Activated T-helper 2 cell treated with anti-CD3 and anti-CD28 coated beads, Interferon-gamma antibody, Interleukin-2, Interleukin-4, amounts not matched to agents 10 μg/mL and 5 μg/mL and 100 μg/mL, durations not matched to agents 14 hours and 24 hours and 36 hours (primary cell): ENCODE results near the gene B4GALT5. TPM values are rescaled to one million over a fixed set of nuclear protein-coding genes. Genes with fewer than 3 reads are reported as not detected.
"Not testable (repeated sequence)": the region's sequence is repeated elsewhere in the genome, so short reads cannot be mapped to it uniquely, and the experiment has no call there.

Experiments
- DNase-seq: peaks from one replicate; pipeline ENCODE4 v3.0.0; 2021; ENCODE audit warnings: low spot score
- H3K27ac Mint-ChIP-seq: one replicate; pipeline ENCODE4 v1.8.0; 2021; ENCODE audit warnings: mixed read lengths
- H3K27me3 Mint-ChIP-seq: one replicate; pipeline ENCODE4 v1.8.0; 2021; ENCODE audit warnings: low read depth, mixed read lengths
- H3K36me3 Mint-ChIP-seq: one replicate; pipeline ENCODE4 v1.8.0; 2021; ENCODE audit warnings: low read depth, mixed read lengths
- H3K4me1 Mint-ChIP-seq: one replicate; pipeline ENCODE4 v1.8.0; 2021; ENCODE audit warnings: low read depth, mixed read lengths
- H3K4me3 Mint-ChIP-seq: one replicate; pipeline ENCODE4 v1.8.0; 2021; ENCODE audit warnings: low read depth, mild to moderate bottlenecking, moderate library complexity, mixed read lengths
- H3K9me3 Mint-ChIP-seq: one replicate; pipeline ENCODE4 v1.8.0; 2021; ENCODE audit warnings: mixed read lengths
- intact Hi-C: fragments of 100-400 bp; cut with micrococcal nuclease; formaldehyde crosslinking; loops from one replicate; pipeline ENCODE4 v1.15.1; 2023
- total RNA-seq: library from RNA; stranded (reverse); gene quantifications from 2 replicates; pipeline ENCODE4 v1.2.3, GENCODE V29; 2022

B4GALT5 gene
- total RNA-seq, 1 donor from 2014 or later: 39.4 TPM

DNA sequence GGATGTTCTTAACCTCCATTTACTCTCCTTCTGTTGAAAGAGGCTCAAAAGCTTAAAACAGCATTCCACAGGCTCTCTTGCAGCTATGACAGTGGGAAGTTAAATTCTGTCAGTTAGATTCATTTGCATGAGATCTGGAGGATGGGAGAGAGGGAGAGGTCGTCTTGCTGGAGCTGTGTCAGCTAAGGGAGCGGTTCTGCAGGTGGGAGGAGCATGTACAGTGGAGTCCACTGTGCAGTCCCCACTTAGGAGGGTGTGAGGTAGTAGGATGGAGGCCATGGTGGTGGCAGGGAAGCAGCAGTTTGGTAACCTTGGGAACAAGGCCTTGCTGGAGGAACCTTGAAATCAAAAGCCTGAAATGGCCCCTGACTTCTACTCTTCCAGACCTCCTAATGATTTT, 12.0 kb upstream of the B4GALT5 start:
- Mint-ChIP-seq H3K27me3 (no peaks in the 10 kb centered on the region), H3K4me1 (peaks cover 13% of the 10 kb centered on the region), H3K9me3 (no peaks in the 10 kb centered on the region), H3K27ac (no peak overlapping the region), H3K36me3 (no peaks in the 10 kb centered on the region), H3K4me3 (no peak overlapping the region)
- no peak for DNase-seq
- intact Hi-C loops: no loop called here

DNA sequence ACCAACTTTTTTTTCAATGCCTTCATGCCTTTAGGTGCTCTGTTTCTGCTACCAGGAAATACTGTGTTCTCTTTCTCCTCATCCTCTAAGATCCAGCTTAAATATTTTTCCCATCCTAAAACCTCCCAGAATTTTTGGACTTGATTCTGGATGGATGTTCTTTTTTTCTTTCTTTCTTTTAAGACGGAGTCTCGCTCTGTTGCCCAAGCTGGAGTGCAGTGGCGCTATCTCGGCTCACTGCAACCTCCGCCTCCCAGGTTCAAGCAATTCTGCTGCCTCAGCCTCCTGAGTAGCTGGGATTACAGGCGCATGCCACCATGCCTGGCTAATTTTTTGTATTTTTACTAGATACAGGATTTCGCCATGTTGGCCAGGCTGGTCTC, 11.5 kb upstream of the B4GALT5 start:
- not testable (repeated sequence) for H3K27ac Mint-ChIP-seq, H3K4me3 Mint-ChIP-seq
- H3K4me1 Mint-ChIP-seq: peaks cover 13% of the 10 kb centered on the region

DNA sequence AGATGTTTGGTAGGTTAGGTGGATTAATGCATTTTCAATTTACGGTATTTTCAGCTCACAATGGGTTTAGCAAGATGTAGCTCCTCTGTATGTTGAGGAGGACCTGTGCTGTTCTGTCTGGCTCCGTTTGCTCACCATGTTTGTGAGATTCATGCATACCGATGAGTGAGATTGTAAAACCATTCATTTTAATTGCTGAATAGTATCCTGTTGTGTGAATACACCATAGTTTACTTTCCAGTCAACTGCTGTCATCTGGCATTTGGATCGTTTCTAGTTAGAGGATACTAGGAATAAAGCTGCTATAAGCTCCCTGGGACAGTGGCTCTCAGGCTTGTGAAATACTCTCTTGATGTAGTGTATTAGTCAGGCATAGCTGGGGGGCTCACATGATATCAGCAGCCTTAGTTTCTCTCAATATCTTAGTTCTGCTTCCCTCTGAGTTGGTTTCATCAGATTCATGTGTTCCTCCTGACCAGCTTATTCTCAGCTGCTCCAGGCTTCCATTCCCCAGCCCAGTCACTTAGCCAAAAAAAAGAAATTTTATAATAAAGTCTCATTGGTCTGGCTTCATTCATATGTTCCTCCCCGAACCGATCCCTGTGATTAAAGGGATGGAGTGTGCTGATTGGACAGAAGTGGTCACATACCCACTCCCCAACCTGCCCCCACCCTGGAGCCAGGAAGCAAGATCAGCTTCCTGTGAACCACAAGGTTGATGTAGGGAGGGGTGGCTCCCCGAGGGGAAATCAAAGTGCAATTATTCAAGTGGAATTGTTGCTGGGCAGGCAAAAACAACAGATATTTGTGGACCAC, 10.9 kb upstream of the B4GALT5 start:
- H3K4me3 Mint-ChIP-seq: no peak overlapping the region
- intact Hi-C loops: no loop called here
- H3K36me3 Mint-ChIP-seq: no peaks in the 10 kb centered on the region
- H3K27ac Mint-ChIP-seq: no peak overlapping the region
- H3K4me1 Mint-ChIP-seq: peaks cover 13% of the 10 kb centered on the region
- H3K27me3 Mint-ChIP-seq: no peaks in the 10 kb centered on the region
- DNase-seq: no peak
- H3K9me3 Mint-ChIP-seq: no peaks in the 10 kb centered on the region

More for the DNA sequence above, 11.5 kb upstream of the B4GALT5 start:
- H3K27me3 Mint-ChIP-seq, H3K36me3 Mint-ChIP-seq, intact Hi-C loops, DNase-seq, H3K9me3 Mint-ChIP-seq: not testable (repeated sequence)

DNA sequence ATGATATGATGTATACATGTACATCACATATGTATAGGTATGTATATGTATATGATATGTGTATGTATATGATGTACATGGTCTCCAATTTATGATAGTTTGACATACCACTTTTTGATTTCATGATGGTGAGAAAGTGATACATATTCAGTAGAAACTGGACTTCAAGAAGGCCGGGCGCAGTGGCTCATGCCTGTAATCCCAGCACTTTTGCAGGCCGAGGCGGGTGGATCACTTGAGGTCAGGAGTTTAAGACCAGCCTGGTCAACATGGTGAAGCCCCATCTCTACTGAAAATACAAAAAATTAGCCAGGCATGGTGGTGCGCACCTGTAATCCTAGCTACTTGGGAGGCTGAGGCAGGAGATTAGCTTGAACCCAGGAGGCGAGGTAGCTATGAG, 10.1 kb upstream of the B4GALT5 start:
- H3K9me3 Mint-ChIP-seq, DNase-seq, intact Hi-C loops, H3K36me3 Mint-ChIP-seq, H3K27me3 Mint-ChIP-seq, H3K4me3 Mint-ChIP-seq, H3K27ac Mint-ChIP-seq: not testable (repeated sequence)
- peaks cover 13% of the 10 kb centered on the region for H3K4me1 Mint-ChIP-seq

DNA sequence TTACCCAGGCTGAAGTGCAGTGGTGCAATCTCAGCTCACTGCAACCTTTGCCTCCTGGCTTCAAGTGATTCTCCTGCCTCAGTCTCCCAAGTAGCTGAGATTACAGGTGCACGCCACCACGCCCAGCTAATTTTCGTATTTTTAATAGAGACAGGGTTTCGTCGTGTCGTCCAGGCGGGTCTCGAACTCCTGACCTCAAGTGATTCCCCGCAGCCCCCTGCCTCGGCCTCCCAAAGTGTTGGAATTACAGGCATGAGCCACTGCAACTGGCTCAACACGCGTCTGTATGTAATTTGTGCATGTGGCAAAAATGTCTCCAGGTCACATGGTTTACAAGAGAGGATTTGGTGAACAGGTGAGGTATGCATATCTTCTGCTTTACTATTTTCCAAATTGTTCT, 7.6 kb upstream of the B4GALT5 start:
- H3K4me3 Mint-ChIP-seq, H3K27ac Mint-ChIP-seq, intact Hi-C loops: not testable (repeated sequence)

DNA sequence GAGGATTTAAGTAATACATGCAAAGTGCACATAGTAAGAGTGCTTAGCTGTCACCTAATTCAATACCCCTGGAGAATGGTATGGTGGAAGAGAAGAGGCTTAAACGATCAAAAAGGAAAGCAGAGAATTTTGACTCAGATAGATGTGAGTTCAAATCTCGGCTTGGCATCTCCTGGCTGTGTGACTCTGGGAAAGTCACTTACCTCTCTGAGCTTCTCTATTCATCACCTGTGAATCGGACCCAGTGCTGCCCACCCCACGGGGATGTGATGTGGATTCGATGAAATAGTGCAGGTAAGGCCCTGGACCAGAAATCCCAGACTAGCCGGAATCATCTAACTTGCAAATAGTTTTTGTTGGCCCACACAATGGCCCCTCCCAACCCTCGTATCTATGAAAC, 1.8 kb upstream of the B4GALT5 start:
- no peak overlapping the region for H3K27ac Mint-ChIP-seq
- H3K4me3 Mint-ChIP-seq: peak overlapping the region; percentile 23
- peaks cover 15% of the 10 kb centered on the region for H3K36me3 Mint-ChIP-seq
- H3K27me3 Mint-ChIP-seq: no peaks in the 10 kb centered on the region
- H3K9me3 Mint-ChIP-seq: no peaks in the 10 kb centered on the region
- H3K4me1 Mint-ChIP-seq: peaks cover 32% of the 10 kb centered on the region
- intact Hi-C loops: no loop called here
- DNase-seq: no peak

More for the DNA sequence above, 7.6 kb upstream of the B4GALT5 start:
- H3K9me3 Mint-ChIP-seq, H3K36me3 Mint-ChIP-seq, H3K27me3 Mint-ChIP-seq, DNase-seq: not testable (repeated sequence)
- peaks cover 20% of the 10 kb centered on the region for H3K4me1 Mint-ChIP-seq

DNA sequence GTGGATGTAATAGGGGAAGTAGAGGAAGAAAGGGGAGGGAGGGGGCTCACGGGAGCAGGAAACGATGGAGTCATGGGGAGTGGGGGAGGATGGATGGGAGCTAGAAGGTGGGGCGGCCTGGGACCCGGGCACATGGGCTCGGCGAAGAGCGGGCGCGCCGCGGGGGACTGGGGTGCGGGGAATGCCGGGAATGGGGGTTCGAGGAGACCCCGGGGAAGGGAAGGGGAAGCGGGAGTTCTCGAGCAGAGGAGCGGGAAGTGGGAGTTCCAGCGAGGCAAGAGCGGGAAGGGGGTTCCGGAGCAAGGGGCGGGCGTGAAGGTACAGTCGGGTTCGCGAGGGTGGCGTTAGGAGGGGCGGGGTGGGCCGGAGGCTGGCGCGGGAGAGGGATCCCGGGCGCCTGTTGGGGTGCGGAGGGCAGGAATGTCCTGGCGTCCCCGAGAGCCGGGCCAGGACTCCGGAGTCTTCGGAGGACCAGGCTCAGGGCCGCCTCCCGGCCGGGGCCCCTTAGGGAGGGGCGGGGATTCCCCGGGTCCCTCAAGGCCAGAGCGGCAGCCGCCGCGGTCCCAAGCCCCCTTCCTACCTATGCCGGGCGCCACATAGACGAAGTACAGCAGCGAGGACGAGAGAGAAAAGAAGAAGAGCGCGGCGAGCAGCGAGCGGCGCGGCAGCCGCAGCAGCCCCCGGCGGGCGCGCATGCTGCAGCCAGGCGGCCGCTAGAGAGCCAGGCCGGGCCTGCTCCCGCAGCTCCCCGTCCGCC, 504 bp downstream of the B4GALT5 start:
- peaks cover 34% of the 10 kb centered on the region for H3K4me1 Mint-ChIP-seq
- peak overlapping the region; percentile 87 for H3K27ac Mint-ChIP-seq
- H3K9me3 Mint-ChIP-seq: no peaks in the 10 kb centered on the region
- intact Hi-C loops: loop anchor here (5.0 kb wide), 3 partner anchors 36 to 99 kb away; partner anchors contain the start of gene SLC9A8
- peaks cover 15% of the 10 kb centered on the region for H3K36me3 Mint-ChIP-seq
- peak overlapping the region; percentile 88 for H3K4me3 Mint-ChIP-seq
- no peaks in the 10 kb centered on the region for H3K27me3 Mint-ChIP-seq
- DNase-seq: no peak

DNA sequence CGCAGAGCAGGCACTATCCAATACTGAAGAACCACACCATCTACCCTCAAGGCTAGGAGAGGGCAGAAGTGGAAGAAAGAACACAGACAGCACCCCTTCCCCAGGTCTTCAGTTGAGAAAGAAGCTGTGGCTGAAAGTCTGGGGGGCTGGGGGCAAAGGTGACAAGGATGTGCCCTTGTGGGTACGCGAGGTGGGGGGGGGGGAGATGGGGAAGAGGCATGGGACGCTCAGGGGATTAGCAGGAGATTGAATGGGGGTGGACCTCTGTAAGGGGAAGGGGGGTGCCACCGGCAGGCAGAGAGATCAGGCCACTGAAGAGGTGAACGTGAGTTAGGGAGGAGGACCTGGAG, 1.1 kb downstream of the B4GALT5 start:
- no peaks in the 10 kb centered on the region for H3K9me3 Mint-ChIP-seq
- peaks cover 29% of the 10 kb centered on the region for H3K4me1 Mint-ChIP-seq
- H3K36me3 Mint-ChIP-seq: peaks cover 15% of the 10 kb centered on the region
- peak overlapping the region; percentile 88 for H3K4me3 Mint-ChIP-seq
- no peak for DNase-seq
- peak overlapping the region; percentile 87 for H3K27ac Mint-ChIP-seq
- intact Hi-C loops: loop anchor here (5.0 kb wide), 3 partner anchors 35 to 100 kb away; partner anchors contain the start of gene SLC9A8
- H3K27me3 Mint-ChIP-seq: no peaks in the 10 kb centered on the region

DNA sequence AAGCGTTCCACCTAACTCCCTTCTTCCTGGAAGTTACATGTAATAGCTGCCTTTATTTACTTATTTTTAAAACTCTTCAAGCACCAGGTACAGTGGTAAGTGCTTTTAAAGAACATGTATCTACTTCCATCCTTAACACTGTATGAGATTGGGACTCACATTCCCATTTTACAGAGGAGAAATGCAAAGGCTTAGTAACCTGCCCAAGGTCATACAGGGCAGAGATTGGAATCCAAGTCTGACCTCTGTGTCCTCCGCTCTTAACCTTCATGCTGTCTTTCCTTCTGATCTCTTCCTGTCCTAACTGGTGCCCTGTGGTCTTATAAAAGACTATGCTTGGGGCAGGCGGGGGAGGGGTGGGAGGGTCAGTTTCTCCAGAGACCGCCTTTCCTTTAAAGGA, 1.6 kb downstream of the B4GALT5 start:
- Mint-ChIP-seq H3K27me3 (no peaks in the 10 kb centered on the region), H3K4me3 (peak overlapping the region; percentile 88), H3K27ac (no peak overlapping the region), H3K4me1 (peaks cover 27% of the 10 kb centered on the region), H3K36me3 (peaks cover 15% of the 10 kb centered on the region), H3K9me3 (no peaks in the 10 kb centered on the region)
- intact Hi-C loops: loop anchor here (5.0 kb wide), 3 partner anchors 35 to 100 kb away; partner anchors contain the start of gene SLC9A8
- no peak for DNase-seq

DNA sequence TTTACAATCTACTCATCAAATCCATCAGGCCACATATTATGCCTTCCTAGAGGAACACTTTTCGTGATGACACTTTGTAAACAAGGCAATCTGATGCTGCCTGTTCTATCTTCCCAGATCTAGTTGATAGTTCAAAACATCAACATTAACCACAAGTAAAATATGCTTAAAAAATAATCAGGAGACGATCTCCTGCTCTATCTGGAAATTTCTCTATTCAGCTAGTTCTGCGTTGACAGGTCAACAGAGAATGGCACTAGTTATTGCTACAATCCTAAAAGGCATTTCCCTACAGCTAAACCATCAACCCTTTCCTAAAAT, 2.1 kb downstream of the B4GALT5 start:
- peaks cover 16% of the 10 kb centered on the region for H3K36me3 Mint-ChIP-seq
- H3K4me3 Mint-ChIP-seq: peak overlapping the region; percentile 88
- intact Hi-C loops: loop anchor here (5.0 kb wide), 3 partner anchors 34 to 101 kb away; partner anchors contain the start of gene SLC9A8
- H3K9me3 Mint-ChIP-seq: no peaks in the 10 kb centered on the region
- H3K27ac Mint-ChIP-seq: no peak overlapping the region
- no peaks in the 10 kb centered on the region for H3K27me3 Mint-ChIP-seq
- H3K4me1 Mint-ChIP-seq: peaks cover 30% of the 10 kb centered on the region
- no peak for DNase-seq

DNA sequence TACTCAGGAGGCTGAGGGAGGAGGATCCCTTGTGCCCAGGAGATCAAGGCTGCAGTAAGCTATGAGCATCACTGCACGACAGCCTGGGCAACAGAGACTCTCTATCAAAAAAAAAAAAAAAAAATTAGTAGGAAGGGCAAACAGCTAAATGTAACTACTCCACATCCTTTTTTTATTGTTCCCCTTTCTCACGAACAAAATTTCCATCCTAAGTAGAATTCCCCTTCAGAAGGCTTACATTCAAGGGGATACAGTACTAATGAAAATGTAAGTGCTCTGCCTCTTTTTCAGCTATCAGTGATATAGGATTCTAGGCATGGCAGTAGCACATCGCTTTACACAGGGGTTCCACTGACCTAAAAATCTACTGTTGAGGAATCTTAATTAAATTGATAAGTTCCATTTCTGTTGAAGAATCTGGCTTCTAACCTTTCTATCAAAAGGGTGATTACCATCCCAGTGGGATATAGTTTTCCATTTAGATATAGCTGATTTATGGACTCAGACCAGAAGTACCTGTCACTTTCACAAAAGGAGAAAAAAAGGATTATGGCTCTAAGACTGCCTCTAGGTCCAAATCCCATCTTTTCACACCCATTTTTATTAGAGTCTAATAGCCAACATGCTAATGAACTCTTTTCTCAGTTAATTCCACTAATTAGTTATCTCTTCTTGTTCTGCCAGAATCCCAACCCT, 2.6 kb downstream of the B4GALT5 start:
- no peaks in the 10 kb centered on the region for H3K27me3 Mint-ChIP-seq
- peak overlapping the region; percentile 88 for H3K4me3 Mint-ChIP-seq
- H3K27ac Mint-ChIP-seq: no peak overlapping the region
- no peaks in the 10 kb centered on the region for H3K9me3 Mint-ChIP-seq
- peaks cover 35% of the 10 kb centered on the region for H3K4me1 Mint-ChIP-seq
- intact Hi-C loops: loop anchor here (5.0 kb wide), 3 partner anchors 34 to 101 kb away; partner anchors contain the start of gene SLC9A8
- peaks cover 21% of the 10 kb centered on the region for H3K36me3 Mint-ChIP-seq
- no peak for DNase-seq

DNA sequence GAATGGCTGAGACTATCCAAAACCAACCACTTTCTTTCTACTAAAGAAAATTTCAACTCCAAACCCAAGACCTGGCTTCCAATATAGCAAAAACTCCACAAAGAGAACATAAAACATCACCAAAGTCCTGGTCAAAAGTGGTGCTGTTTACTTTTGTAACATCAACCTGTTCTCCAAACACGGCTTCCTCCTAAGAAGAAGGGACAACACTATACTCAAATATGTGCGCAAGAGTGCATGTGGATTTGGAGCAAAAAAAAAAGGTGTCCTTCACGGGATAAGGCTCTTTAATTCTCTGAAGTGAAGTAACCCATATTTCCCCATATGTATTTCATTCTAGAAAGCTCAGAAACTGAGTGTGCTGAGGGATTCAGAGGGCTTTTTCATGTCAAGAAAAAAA, 6.6 kb downstream of the B4GALT5 start:
- intact Hi-C loops: no loop called here
- Mint-ChIP-seq H3K27ac (no peak overlapping the region), H3K9me3 (no peaks in the 10 kb centered on the region), H3K4me1 (peaks cover 35% of the 10 kb centered on the region), H3K27me3 (no peaks in the 10 kb centered on the region), H3K4me3 (no peak overlapping the region), H3K36me3 (peaks cover 24% of the 10 kb centered on the region)
- DNase-seq: no peak
